Bone marrow (tissue), 2 donors: ENCODE results near the gene SURF1.
"Not testable (repeated sequence)": the region's sequence is repeated elsewhere in the genome, so short reads cannot be mapped to it uniquely, and the experiment has no call there.

Experiments
- DNase-seq, 2 donors: peaks; one replicate each; lab custom pipeline; 2025; lab: John Stamatoyannopoulos, UW

The SURF1 gene

DNA sequence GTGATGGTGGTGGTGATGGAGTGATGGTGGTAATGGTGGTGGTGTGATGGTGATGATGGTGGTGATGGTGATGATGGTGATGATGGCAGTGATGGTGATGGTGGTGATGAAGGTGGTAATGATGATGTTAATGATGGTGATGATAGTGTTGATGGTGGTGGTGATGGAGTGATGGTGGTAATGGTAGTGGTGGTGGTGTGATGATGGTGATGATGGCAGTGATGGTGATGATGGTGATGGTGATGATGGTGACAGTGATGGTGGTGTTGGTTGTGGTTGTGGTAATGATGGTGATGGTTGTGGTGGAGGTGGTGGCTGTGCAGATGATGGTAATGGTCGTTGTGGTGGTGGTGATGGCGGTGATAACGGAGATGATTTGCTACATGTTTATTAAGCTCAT is 27.2 kb upstream of the SURF1 start:
- no peak for DNase-seq

DNA sequence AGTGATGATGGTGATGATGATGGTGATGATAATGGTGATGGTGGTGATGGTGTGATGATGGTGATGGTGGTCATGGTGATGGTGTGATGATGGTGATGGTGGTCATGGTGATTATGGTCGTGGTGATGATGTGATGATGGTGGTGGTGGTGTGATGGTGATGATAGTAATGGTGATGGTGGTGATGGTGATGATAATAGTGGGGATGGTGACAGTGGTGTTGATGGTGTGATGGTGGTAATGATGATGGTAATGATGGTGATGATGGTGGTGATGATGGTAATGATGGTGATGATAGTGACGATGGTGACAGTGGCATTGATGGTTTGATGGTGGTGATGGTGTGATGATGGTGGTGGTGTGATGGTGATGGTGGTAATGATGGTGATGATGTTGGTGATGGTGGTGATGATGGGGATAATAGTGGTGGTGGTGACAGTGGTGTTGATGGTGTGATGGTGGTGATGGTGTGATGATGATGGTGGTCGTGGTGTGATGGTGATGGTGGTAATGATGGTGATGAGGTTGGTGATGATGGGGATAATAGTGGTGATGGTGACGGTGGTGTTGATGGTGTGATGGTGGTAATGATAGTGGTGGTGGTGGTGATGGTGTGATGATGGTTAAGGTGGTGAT is 26.3 kb upstream of the SURF1 start:
- no peak for DNase-seq

DNA sequence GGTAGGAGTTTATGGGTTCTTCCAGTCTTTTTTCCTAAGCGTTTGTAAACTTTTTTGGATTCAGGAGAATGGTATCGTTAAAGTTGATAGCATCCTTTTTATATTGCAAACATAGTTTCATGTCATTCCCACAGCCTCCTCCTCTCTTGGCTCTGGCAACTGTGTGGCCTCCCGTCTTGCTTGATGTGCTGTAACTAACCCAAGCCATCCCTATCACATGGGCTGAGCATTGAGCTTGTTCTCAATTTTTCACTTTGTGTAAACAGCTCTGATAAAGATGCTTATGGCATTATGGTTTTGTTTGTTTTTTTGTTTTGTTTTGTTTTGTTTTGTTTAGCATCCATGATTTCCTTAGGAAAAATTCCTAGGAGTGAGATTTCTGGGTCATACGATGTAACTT is 24.4 kb upstream of the SURF1 start:
- DNase-seq, result no peak

DNA sequence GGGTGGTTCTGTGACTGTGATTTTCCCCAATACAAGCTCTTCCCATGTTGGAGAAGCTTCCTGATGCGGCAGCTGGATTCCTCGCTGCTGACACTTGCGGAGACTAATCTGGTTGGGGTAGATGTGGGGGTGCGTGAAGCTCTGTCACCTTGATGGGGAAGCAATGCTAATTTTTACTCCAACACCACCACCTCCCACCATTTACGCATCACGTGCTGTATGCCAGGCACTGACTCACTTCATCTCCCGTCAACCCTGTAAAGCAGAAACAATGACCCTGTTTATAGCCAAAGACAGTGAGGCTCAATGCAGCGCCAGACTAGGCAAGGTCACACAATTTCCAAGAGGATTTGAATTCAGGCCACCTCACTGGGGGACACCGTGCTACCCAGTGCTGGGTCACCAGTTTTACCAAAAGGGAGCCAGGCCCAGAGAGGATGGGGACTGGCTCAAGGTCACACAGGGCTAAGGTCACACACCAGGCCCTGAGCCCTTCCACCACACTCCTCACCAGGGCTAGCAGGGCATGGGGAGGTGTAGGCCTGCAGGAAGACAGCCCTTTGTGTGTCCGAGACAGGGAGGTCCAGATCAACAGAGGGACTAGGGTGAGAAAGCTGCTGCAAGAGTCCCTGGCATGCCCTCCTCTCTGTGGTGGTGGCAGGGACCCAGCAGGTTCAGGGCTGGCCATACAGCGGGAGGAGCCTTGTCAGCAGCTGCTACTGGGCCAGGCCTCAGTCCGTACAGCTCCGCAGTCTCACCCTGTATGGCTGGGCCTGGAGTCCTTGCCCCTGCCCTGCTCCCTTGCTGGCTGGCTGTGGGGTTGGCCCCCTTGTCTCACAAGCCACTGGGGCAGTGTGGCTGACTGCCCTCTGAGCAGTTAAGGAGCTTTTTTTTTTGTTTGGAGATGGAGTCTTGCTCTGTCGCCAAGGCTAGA is 23.1 kb upstream of the SURF1 start:
- DNase-seq, result no peak

DNA sequence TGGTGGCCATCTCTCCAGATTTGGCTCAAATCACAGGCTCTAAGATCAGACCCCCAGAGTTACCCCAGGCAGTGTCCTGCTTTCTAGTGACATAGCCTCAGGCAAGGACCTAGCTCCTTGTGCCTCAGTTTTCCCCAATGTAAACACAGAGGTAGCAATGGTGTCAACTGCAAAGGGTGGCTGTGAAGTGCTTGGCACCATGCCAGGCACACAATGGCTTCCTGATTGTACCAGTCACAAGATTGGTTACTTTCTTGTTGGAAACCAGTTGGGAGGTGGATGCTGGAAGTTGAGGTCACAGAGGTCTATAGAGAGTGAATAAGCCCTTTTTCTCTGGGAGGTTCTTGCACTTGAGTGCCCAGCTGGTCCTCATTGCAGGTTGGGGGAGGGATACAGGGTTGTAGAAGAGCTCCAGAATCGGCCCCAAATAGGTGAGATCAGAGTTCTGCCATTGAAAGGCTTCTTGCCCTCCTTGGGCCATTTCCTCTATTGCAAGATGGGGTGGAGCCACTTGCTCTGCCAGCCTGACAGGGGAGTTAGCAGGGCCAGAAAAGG is 22.2 kb upstream of the SURF1 start:
- no peak for DNase-seq

DNA sequence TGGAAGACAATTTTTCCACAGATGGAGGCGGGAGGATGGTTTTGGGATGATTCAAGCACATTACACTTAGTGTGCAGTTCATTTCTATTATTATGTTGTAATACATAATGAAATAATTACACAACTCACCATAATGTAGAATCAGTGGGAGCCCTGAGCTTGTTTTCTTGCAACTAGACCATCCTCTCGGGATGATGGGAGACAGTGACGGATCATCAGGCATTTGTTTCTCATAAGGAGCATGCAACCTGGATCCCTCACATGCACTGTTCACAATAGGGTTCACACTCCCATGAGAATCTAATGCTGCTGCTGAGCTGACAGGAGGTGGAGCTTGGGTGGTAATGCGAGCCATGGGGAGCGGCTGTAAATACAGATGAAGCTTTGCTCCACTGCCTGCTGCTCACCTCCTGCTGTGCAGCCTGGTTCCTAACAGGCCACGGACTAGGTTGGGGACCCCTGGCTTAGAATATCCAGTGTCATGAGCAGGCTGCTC is 21.5 kb upstream of the SURF1 start:
- DNase-seq, result no peak

DNA sequence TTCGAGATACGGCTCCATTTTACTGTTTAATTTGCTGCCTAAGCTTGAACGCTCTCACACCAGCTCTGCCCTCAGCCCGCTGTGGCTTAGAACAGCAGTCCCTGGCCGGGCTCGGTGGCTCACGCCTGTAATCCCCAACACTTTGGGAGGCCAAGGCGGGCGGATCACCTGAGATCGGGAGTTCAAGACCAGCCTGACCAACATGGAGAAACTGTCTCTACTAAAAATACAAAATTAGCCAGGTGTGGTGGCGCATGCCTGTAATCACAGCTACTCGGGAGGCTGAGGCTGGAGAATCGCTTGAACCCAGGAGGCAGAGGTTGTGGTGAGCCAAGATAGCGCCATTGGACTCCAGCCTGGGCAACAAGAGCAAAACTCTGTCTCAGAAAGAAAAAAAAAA is 21.0 kb upstream of the SURF1 start:
- not testable (repeated sequence) for DNase-seq

DNA sequence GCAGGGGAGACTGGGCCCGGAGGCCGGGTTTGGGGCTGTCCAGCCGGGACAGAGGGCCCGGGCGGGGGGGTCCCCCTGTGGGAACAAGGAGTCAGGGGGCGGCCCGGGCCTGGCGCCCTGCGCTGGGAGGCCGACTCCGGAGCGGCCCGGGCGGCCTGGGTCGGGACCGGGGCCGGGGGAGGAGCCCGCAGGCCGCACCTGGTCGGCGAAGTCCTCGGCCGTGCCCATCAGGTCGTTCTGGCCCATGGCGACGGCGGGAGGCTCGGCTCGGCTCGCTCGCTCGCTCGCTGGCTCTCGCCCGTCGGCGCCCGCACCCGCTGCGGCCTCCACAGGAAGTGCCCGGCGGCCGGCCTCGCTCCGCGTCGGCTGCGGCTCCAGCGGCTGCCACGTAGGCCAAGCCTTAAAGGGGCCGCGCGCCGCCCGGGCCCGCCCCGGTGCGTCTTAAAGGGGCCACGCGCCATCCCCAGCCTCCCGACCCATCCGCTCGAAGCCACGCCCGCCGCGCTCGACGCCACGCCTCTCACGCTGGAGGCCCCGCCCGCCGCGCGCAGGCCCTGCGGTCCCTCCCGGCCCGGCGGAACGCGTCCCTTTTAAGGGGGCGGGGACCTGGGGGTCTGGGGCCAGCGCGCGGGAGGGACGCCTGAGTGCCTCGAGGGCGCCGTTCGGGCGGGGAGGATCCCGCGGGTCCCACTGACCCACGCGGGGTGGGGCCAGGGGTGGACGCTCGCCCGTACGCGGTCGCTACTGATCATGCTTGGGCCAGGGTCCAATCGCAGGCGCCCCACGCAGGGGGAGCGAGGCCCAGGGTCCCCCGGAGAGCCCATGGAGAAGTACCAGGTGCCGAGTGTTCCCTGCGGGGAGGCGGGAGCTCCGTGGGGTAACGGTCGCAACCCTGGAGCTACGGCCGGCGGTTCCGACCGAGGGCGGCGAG is 19.7 kb upstream of the SURF1 start, which contains the start of the genes STKLD1 and SURF4:
Gene STKLD1, plus strand, starts transcription at position 643 of the 931 bp plus-strand sequence. Its CDS starts 108 bp downstream, at position 751.
Gene SURF4, minus strand, starts transcription at position 337 of the 931 bp plus-strand sequence. Its CDS starts 91 bp downstream, at position 246.
- peak; percentile 73 to 81 for DNase-seq

DNA sequence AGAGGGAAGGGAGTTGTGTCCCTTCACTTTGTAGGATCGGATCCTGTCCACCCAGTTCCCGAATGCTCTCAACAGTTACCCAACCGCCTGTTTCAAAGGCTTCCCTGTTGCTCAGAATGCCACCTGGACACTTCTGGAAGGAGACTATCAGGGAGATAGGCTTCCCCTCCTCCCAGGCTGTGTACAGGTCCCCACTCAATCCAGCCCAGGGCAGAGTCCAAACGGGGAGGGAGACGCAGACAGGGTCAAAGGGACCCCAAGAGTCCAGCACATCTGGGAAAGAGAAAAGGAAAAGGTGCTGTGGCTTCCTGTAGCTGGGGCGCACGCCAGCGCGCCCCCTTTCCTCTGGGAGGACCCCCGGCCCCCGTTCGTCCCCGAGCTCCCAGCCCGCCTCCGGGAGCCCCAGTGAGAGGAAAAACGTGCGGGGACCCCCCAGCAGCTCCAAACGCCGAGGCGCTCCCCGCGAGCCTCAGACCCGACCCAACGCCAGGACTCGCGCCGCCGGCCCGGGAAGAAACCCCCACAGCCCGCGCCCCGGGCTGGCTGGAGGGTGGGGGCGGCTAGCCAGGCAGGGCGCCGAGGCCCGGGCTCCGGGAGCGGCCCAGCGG is 18.9 kb upstream of the SURF1 start:
- peak in 1 of 2 donors; percentile 16 for DNase-seq

DNA sequence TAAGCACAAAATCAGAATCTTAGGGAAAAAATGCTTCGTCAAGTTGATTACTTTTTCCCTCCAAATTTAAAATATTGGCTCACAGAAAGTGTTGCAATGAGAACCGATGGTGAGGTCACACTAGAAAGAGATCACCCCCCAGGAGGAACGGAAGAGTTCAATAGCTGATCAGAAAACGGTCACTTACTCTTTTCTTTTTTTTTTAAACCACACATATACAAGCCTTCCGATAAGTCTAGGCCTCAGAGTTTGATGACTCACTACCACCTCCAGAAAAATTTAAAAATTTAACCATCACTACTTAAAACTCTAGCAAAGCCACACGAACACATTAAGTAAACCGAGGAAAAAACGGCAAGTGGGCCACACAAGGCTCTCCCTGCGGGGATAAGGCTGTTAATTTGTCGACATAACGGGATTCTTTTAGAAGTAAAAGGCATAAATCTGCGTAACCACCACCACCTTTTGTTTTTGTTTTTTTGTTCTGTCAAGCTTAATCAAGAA is 18.4 kb upstream of the SURF1 start:
- DNase-seq, result peak in 1 of 2 donors; percentile 37

DNA sequence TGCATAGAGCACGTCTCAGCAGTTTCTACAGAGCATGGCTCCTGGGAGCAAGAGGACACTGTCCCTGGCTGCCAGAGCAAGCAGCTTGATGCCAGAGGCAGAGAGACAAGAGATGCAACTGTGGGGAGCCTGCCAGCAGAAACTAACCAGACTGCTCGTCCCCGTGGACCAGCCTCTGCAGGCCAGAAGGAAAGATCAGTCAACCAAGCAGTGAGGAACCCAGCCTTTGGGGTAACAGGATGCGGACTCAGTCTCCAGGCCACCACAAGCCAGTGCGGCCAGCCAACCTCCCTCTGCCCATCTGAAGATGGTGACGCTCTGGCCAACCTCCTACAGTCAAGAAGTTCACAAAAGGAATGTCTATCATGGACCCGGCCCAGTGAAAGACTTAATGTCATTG is 15.9 kb upstream of the SURF1 start:
- DNase-seq, result no peak

DNA sequence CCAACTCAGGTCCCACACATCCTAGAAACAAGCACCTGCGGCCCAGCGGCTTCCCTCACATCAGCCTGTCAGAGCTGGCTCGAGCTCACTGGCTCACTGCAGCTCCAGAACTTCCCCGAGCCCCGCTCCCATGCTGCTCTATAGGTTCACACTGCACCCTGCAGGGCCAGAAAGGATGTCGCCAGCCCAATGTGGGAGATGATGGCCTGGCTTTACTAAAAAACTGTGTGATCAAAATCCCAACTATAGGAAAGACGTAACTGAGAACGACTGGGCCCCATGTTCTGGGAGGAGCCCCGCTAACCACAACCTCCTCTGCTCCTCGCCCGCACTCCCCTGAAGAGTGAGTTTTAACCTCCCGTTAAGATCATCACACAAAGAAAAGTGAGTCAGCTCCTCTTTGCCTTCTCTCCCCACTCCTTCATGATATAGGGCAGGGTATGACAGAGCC is 15.0 kb upstream of the SURF1 start:
- no peak for DNase-seq

DNA sequence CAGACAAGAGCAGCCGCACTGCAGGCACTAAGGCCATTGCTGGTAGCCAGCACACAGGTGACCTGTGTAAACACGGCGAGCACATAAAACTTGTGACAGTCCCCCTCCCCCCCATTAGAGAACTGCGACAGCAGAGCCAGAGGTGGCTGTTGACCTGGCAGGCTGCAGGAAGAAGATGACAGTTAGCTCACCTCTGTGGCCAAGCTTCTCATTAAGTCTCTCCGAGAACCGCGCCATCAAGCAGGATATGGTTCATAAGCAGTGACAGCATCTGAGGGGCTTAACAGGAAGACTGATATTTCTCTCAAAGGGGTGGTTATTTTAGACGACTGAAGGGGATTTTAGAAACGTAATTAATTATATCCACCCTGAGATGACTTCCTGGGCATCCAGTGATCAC is 14.4 kb upstream of the SURF1 start:
- no peak for DNase-seq

DNA sequence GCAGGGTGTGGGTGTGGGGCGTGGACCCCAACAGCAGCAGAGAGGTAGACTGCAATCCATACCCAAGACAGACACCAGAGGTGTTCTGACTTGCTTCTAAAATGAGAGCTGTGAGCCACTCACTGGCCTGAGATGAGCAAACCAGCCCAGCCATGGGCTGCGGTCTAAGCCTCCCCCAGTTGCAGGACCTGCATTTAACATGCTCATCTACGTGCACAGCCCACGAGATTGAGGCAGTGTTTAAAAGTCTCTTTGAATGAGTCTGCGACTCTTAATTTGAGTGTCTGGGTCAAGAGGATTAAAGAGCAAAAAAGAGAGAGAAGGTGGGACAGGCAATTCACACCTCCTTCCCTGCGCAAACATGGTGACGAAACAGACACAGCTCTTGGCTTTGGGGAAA is 13.6 kb upstream of the SURF1 start:
- DNase-seq, result no peak

DNA sequence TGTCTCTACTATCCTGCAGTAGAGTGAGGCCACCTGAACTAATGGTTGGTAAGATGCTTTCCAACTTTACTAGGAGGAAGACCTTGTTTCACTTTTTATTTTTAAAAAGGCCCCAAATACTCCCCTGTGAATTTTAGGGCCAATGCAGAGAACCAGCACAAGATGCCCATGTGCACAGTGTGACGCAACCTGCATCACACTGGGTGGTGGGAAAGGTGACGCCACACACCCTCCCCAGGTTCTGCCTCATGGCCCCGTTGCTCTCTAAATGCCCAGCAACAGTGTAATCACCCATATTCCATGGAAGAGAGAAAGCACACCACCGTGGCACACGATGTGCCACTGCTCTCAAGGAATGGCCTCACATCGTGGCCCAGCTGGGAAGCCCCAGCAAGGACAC is 13.1 kb upstream of the SURF1 start:
- DNase-seq, result no peak

DNA sequence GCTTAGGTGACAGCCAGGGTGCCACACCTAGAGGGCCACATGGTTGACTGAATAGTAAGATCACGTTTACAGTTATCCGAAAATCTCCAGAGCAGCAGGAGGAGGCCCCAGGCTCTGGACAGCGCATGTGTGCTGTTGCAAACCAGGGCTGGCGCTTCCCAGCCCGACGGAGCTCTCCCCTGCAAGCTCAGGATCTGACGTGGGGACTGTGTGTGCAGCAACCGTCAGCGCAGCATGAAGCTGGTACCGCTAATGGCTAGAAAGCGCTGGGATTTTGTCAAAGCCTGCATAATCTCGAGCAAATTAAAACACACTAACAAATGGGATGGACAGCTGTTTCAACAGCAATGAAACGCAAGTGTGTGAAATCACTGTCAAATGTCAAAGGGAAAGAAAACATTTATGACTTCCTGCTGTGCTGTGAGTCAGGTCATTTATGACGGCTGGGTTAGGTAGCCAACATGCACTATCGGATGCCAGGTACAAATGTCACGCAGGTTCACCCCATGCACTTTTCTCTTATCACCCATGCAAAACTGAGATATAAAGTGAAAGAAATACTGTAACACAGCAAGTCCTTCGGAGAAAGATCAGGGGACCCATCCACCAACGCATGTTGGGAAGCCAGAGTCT is 12.1 kb upstream of the SURF1 start:
- no peak for DNase-seq

DNA sequence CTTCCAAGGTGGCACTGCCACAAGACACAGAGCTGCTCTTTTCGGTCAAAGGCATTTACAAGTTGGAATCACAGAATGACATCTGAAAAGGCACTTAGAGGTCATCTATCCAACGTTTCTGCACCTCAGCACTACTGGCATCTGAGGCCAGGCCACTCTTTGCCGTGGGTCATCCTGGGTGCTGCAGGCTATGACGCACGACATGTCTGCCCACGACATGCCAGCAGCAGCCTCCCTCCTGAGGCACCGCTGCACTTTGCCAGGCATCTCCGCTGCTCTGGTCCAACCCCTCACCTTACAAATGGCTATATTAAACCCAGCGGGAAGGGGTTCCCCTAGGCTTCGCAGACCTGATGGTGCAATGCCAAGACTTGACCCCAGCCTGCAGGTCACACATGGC is 11.5 kb upstream of the SURF1 start:
- no peak for DNase-seq

DNA sequence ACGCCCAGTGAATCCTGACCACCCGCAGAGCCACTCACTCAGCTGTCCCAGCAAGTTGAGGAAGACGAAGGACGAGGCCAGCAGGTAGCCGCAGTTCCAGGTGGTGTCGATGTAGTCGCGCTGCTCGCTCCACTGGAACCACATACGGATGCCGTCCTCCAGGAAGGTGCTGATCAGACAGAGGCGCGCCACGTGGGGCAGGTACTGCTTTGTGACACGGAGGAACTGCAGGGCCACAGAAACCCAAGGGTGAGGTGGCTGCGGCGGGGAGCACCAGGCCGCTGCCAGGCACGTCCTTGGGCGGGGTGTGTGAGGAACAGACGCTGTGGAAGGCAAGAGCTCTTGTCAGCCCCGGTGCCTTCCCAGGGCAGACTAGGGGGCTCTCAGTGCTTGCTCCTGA is 10.9 kb upstream of the SURF1 start:
- no peak for DNase-seq

DNA sequence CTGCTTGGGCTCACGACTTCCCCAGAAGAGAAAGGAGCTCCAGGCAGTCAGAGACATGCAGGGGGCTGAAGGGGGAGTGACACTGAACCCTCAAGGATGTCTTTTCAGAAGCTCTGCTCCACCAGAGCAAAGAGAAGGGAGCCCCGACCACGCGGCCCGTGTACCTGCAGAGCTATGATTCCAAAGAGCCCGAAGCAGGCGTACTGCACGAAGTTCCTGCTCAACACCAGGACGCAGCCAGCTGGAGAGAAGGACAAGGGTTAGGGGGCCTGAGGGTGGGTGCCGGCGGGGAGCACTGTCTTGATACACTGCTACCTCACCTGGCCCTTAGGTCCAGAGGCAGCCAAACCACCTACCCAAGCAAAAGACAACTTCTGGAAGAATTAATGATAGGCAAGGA is 10.1 kb upstream of the SURF1 start:
- DNase-seq, result no peak

DNA sequence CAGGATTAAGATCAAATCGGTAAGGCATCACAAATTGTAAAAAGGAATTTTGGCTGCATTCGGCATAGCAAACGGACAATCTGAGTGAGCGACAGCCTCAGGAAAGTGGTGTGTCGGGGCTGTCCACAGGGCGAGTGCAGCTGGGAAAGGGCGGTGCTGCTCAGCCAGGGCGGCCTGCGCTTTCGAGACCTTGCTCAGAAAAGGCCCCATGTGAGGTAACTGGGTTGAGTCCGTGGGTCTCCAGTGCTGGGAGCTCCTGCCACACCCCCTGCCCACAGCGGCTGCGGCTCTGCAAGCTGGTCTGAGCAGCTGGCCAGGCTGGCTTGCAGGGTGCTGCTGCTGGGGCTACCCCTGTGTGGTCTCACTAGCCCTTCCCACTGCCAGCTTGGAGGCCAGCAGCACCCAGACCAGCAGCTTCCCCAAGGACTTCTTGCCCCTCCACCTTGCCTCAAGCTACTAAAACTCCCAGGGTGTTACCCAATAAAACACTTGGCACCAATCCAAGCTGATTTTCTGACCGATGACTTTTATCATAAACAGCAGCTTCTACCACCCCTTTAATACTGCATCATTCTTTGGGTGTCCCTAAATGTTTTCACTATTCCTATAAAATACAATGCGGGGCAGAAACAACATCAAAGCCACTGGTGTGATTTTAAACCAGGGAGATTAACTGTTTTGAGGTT is 6.2 kb upstream of the SURF1 start:
- no peak for DNase-seq
